ENCODE data around the gene GOLGA1. TPM values are rescaled to one million over a fixed set of nuclear protein-coding genes. Genes with fewer than 3 reads are reported as not detected.
A peak's percentile ranks its signal among the peaks of the same experiment; 100 is the strongest.

The GOLGA1 gene
- total and polyA plus RNA-seq, 9 of the 15 experiments (the other 6 are each of a cell fraction or from before 2014, with no cell fraction given), result 2.9 to 15.9 (median 8.5) TPM

DNA sequence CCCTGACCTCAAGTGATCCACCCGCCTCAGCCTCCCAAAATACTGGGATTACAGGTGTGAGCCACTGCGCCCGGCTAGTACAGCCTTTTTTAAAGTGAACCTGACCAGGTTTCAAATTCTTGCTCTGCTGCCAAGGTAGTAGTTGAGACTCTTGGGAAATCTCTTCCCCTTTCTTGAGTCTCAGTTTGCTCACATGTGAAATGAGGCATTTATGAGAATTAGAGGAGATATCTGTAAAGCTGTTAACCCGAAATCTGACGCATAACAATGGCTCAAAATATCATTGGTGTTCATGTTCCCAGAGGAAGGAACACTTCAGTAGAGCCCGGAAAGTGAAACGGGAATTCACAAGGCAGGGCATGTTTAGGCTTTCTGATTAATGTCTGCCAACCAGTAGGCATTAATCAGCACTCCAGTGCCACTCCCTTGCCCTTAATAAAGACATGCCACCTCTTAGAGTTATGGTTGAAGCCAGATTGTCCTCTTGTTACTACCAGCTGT, 77.5 kb downstream of the GOLGA1 start:
- ChIA-PET CTCF (ENCODE audit: low intra/inter-chr PET ratio) (no interaction called here), POLR2A (interaction anchor here (0.6 to 2.6 kb wide), 9 partner anchors 12 to 427 kb away, joined by 3 to 30 read pairs (median 3); partner anchors contain the start of gene SCAI)
- H3K9me3 ChIP-seq (replicated peaks; ENCODE audit: control insufficient read depth, insufficient read depth, low read depth, low read length), result no peaks in the 10 kb centered on the region; the same call in 1 of the 2 replicates
- peak overlapping the region; percentile 53 to 97; a peak in 3 of 4 replicates for H3K9ac ChIP-seq (ENCODE audit: insufficient read depth in 1 of 2, low read depth in 2 of 2, low read length in 2 of 2)
- H2AFZ ChIP-seq (ENCODE audit: low read depth, low read length), result peak overlapping the region; percentile 77
- H3K4me3 ChIP-seq, result peak overlapping the region; percentile 22; the same call in 1 of the 2 replicates
- intact Hi-C loops (cut with micrococcal nuclease) (loop anchor here (2.0 kb wide), 1 partner anchor 279 kb away; the partner anchor contains the start of gene SCAI), in situ Hi-C loops (cut with MboI) (loop anchor here (10.0 kb wide), 1 partner anchor 281 kb away; the partner anchor contains the start of gene SCAI)
- TF ChIP-seq, protein P1, sequence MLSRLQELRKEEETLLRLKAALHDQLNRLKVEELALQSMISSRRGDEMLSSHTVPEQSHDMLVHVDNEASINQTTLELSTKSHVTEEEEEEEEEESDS (CRISPR knock-in tag; IDR thresholded peaks at IDR 0.05), result no peak
- 0 out of 2 replicates have a peak, but pooled peaks have one; percentile 26 for TF ChIP-seq ZNF589 (CRISPR knock-in tag; IDR thresholded peaks at IDR 0.05; ENCODE audit: low read depth)
- TF ChIP-seq, protein P2, sequence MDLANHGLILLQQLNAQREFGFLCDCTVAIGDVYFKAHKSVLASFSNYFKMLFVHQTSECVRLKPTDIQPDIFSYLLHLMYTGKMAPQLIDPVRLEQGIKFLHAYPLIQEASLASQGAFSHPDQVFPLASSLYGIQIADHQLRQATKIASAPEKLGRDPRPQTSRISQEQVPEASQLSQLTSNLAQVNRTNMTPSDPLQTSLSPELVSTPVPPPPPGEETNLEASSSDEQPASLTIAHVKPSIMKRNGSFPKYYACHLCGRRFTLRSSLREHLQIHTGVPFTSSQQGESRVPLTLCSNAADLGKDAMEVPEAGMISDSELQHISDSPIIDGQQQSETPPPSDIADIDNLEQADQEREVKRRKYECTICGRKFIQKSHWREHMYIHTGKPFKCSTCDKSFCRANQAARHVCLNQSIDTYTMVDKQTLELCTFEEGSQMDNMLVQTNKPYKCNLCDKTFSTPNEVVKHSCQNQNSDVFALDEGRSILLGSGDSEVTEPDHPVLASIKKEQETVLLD (IDR thresholded peaks at IDR 0.05), result no peak
- 44% methylated on average over 7 of the region's 7 CpGs for WGBS (ENCODE audit: insufficient coverage, low coverage, missing lambda C conversion rate)
- peaks cover 72% of the 10 kb centered on the region for H3K79me2 ChIP-seq (ENCODE audit: control insufficient read depth, insufficient read depth, low read length)
- DNase-seq (ENCODE audit: extremely low read depth in 1 of 4, low spot score in 3 of 4) (no peak), FAIRE-seq (peak; percentile 35), ATAC-seq (no peak)
- no peaks in the 10 kb centered on the region for H3K27me3 ChIP-seq (ENCODE audit: control insufficient read depth in 2 of 2, insufficient read depth in 2 of 2, low read length in 2 of 2)
- peak overlapping the region; percentile 98 for H3K4me2 ChIP-seq (ENCODE audit: insufficient read depth, low read length)
- peaks cover 10% of the 10 kb centered on the region for H3K9me1 ChIP-seq (ENCODE audit: control insufficient read depth, insufficient read depth, low read length)
- H3K4me1 ChIP-seq (replicated peaks in 1 of 2; ENCODE audit: control insufficient read depth in 2 of 2, insufficient read depth in 2 of 2, low read length in 2 of 2), result peaks cover 39 to 41% of the 10 kb centered on the region in 2 experiments
- H3K27ac ChIP-seq (ENCODE audit: extremely low read depth, low read depth, low read length), result peak overlapping the region; percentile 50
- peaks cover 28% of the 10 kb centered on the region for H4K20me1 ChIP-seq (replicated peaks; ENCODE audit: control insufficient read depth, insufficient read depth, low read length)
- H3K36me3 ChIP-seq (ENCODE audit: control insufficient read depth, insufficient read depth, low read length), result peaks cover 41% of the 10 kb centered on the region
- no TSS peak for BruUV-seq (replicated peaks)
